Stomach (tissue), 9 donors: Measurements from ENCODE around the gene ITPR1. TPM values are rescaled to one million over a fixed set of nuclear protein-coding genes. Genes with fewer than 3 reads are reported as not detected.

Experiments
- DNase-seq, 2 donors: peaks; one replicate each; pipeline versions ENCODE4 v3.0.0 to v3.0.0-alpha.2; 2013 to 2019
- H3K27ac ChIP-seq, 5 donors: fragments of 200-600 bp in 4 of 5; sonication (generic) in 4 of 5; one replicate each; pipeline ENCODE4 v1.5.1; 2013 to 2019; ENCODE audit warnings: mild to moderate bottlenecking in 1 of 5, moderate library complexity in 1 of 5
- H3K27me3 ChIP-seq, 3 donors: fragments of 200-600 bp; sonication (generic); one replicate each; pipeline ENCODE4 v1.5.1; 2017 to 2019; ENCODE audit warnings: mixed run types in 1 of 3
- H3K36me3 ChIP-seq, 4 donors: fragments of 200-600 bp; sonication (generic); 1 replicate in 3 of 4; 2 replicates in 1 of 4; pipeline ENCODE4 v1.5.1; 2016 to 2019
- H3K4me1 ChIP-seq, 4 donors: fragments of 200-600 bp; sonication (generic); one replicate each; pipeline ENCODE4 v1.5.1; 2016 to 2019
- H3K4me3 ChIP-seq, 4 donors: fragments of 200-600 bp; sonication (generic) in 3 of 4; one replicate each; pipeline ENCODE4 v1.5.1; 2016 to 2019; ENCODE audit warnings: mild to moderate bottlenecking in 1 of 4
- H3K9me3 ChIP-seq, 4 donors: fragments of 200-600 bp; sonication (generic); one replicate each; pipeline ENCODE4 v1.5.1; 2016 to 2019
- EP300 ChIP-seq: sonication (generic); formaldehyde crosslinking; IDR thresholded peaks from one replicate; pipeline ENCODE4 v1.6.1; 2017; ENCODE audit warnings: antibody characterized with exemption
- POLR2A ChIP-seq, 4 donors: fragments of 450-650 bp; IDR thresholded peaks; one replicate each; pipeline ENCODE4 v1.6.1; 2016; ENCODE audit warnings: antibody characterized with exemption in 4 of 4, control low read depth in 2 of 4, mild to moderate bottlenecking in 1 of 4, moderate library complexity in 1 of 4
- POLR2AphosphoS5 ChIP-seq, 3 donors: sonication (generic); formaldehyde crosslinking; IDR thresholded peaks; one replicate each; pipeline ENCODE4 v1.6.1; 2016; ENCODE audit warnings: antibody characterized with exemption in 3 of 3
- WGBS, 5 donors: extraction: QIAGEN DNeasy Blood & Tissue Kit in 3 of 5; methylation state at CpG; one replicate each; pipeline versions ENCODE4 v1.1.5 to v1.1.7; 2013 to 2018; 5-methylcytosine and 5-hydroxymethylcytosine counted together
- intact Hi-C: fragments of 100-400 bp; cut with DNase I; formaldehyde crosslinking; loops from one replicate; pipeline ENCODE4 v1.15.1; 2023; ENCODE audit warnings: low total_unique reads
- polyA plus RNA-seq, 3 donors: library from polyadenylated mRNA; stranded (reverse); fragments of 200-250 nt; gene quantifications; one replicate each; pipeline ENCODE4 v1.2.3, GENCODE V29; 2013
- total RNA-seq, 5 donors: library from RNA; depleted of rRNA; stranded (reverse); fragments of >200 nt; gene quantifications; one replicate each; pipeline versions ENCODE4 v1.1.0 to v1.2.3, GENCODE V29; 2014 to 2016
- TF ChIP-seq, protein P1 (sequence below), 7 experiments: fragments of 450-650 bp in 4 of 7; fragments of 200-600 bp in 3 of 7; sonication (generic) in 3 of 7; IDR thresholded peaks; one replicate each; pipeline ENCODE4 v1.5.1; 2016 to 2019; ENCODE audit warnings: antibody characterized with exemption in 7 of 7, control low read depth in 2 of 7, mild to moderate bottlenecking in 1 of 7
- donor health status: healthy with polysubstance abuse.
- donor health status: Bipolar disorder and iron deficiency.
- donor health status: healthy.

Gene ITPR1
- total and polyA plus RNA-seq, 8 donors: 6.6 to 192 (median 32.9) TPM

GRCh38 chr3:4826237-4827100, 333.3 kb downstream of the ITPR1 start:
- peak; percentile 19 to 61 (median 49) for TF ChIP-seq POLR2AphosphoS5 (IDR thresholded peaks at IDR 0.05)
- TF ChIP-seq EP300: no peak
- TF ChIP-seq POLR2A (IDR thresholded peaks at IDR 0.05): no peak
- TF ChIP-seq, protein P1, sequence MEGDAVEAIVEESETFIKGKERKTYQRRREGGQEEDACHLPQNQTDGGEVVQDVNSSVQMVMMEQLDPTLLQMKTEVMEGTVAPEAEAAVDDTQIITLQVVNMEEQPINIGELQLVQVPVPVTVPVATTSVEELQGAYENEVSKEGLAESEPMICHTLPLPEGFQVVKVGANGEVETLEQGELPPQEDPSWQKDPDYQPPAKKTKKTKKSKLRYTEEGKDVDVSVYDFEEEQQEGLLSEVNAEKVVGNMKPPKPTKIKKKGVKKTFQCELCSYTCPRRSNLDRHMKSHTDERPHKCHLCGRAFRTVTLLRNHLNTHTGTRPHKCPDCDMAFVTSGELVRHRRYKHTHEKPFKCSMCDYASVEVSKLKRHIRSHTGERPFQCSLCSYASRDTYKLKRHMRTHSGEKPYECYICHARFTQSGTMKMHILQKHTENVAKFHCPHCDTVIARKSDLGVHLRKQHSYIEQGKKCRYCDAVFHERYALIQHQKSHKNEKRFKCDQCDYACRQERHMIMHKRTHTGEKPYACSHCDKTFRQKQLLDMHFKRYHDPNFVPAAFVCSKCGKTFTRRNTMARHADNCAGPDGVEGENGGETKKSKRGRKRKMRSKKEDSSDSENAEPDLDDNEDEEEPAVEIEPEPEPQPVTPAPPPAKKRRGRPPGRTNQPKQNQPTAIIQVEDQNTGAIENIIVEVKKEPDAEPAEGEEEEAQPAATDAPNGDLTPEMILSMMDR (IDR thresholded peaks at IDR 0.05): no peak
- intact Hi-C loops: no loop called here
- H3K4me1 ChIP-seq: peaks cover 15 to 60% (median 34%) of the 10 kb centered on the region in 4 donors
- H3K9me3 ChIP-seq: no peaks in the 10 kb centered on the region
- peak overlapping the region; percentile 56 to 73 (median 66) for H3K27ac ChIP-seq
- no peaks in the 10 kb centered on the region for H3K27me3 ChIP-seq
- H3K36me3 ChIP-seq: peaks cover 0 to 23% (median 8%) of the 10 kb centered on the region in 4 donors
- DNase-seq: peak; percentile 63 to 71
- WGBS, 5 donors: 47 to 65% (median 53%) methylated on average over 20 of the region's 20 CpGs
- peak overlapping the region in 1 of 4 donors; percentile 3 for H3K4me3 ChIP-seq

GRCh38 chr3:4827767-4828166, 334.6 kb downstream of the ITPR1 start:
- Histone ChIP-seq H3K4me1 (peaks cover 15 to 66% (median 34%) of the 10 kb centered on the region in 4 donors), H3K4me3 (no peak overlapping the region), H3K36me3 (peaks cover 0 to 15% (median under 1%) of the 10 kb centered on the region in 4 donors), H3K9me3 (no peaks in the 10 kb centered on the region), H3K27ac (peak overlapping the region in 4 of 5 donors; percentile 26 to 73 (median 69)), H3K27me3 (no peaks in the 10 kb centered on the region)
- WGBS, 5 donors: 77 to 85% (median 81%) methylated on average over 8 of the region's 8 CpGs
- intact Hi-C loops: no loop called here
- no peak for DNase-seq
- TF ChIP-seq EP300: no peak
- TF ChIP-seq POLR2A (IDR thresholded peaks at IDR 0.05): no peak
- TF ChIP-seq, protein P1 (IDR thresholded peaks at IDR 0.05): no peak
- no peak for TF ChIP-seq POLR2AphosphoS5 (IDR thresholded peaks at IDR 0.05)

DNA sequence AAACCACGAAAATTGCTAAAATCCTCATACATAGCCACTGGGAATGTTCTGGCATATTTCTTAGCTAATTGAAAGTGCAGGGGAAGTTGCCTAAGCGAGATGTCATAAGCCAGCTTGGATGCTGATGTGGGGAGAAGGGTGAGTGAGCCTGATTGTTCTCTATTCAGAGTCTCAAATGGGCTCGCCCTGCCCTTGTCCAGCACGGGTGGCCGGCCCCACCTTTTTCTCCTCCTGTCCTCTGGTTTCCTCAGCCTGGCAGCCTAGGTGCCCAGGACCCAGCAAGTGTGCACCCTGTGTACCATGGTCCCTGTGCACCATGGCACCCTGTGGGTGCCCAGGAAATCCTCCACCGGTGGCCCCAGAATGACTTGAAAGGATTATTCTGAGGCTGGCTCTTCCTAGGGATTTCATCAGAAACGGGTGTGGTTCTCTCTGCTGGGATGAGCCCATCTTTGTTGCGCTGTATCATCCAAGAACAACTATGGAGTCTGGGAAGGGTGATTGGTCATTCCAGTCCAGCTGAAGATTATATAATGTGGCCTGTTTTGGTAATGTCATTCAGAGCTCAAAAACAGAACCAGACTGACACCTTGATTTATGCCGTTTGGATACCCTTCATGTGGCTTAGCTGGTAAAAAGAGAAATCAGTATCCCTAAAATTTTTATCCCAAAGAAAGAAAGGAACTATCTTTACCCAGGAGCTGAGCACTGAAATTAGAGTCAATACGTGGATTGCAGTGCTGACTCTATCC, 335.3 kb downstream of the ITPR1 start:
- Histone ChIP-seq H3K36me3 (peaks cover 0 to 17% (median 5%) of the 10 kb centered on the region in 4 donors), H3K9me3 (no peaks in the 10 kb centered on the region), H3K27me3 (no peaks in the 10 kb centered on the region), H3K27ac (peak overlapping the region; percentile 23 to 73 (median 66)), H3K4me1 (peaks cover 15 to 66% (median 34%) of the 10 kb centered on the region in 4 donors), H3K4me3 (no peak overlapping the region)
- 82 to 87% (median 87%) methylated on average over 10 of the region's 10 CpGs for WGBS, 5 donors
- intact Hi-C loops: no loop called here
- DNase-seq: no peak
- TF ChIP-seq, protein P1 (IDR thresholded peaks at IDR 0.05): no peak
- TF ChIP-seq POLR2AphosphoS5 (IDR thresholded peaks at IDR 0.05) (no peak), POLR2A (IDR thresholded peaks at IDR 0.05) (no peak), EP300 (no peak)

- intact Hi-C loops: no loop called here
- Histone ChIP-seq H3K9me3 (no peaks in the 10 kb centered on the region), H3K4me3 (no peak overlapping the region), H3K27ac (peak overlapping the region in 4 of 5 donors; percentile 26 to 73 (median 69)), H3K36me3 (peaks cover 0 to 14% (median 9%) of the 10 kb centered on the region in 4 donors), H3K4me1 (peaks cover 15 to 63% (median 34%) of the 10 kb centered on the region in 4 donors), H3K27me3 (no peaks in the 10 kb centered on the region)
- TF ChIP-seq, protein P1 (IDR thresholded peaks at IDR 0.05): no peak
- TF ChIP-seq EP300 (no peak), POLR2A (IDR thresholded peaks at IDR 0.05) (no peak), POLR2AphosphoS5 (IDR thresholded peaks at IDR 0.05) (no peak)
- WGBS, 5 donors: 79 to 91% (median 83%) methylated on average over 1 of the region's 1 CpG
- no peak for DNase-seq
Observed at GRCh38 chr3:4829031-4829394, 335.9 kb downstream of the ITPR1 start.
